GM19455 (cell line): Measurements from ENCODE around the gene LRP2.
"Not testable (repeated sequence)": the region's sequence is repeated elsewhere in the genome, so short reads cannot be mapped to it uniquely, and the experiment has no call there.

Source experiments
- ATAC-seq: cut with Tn5 transposase; IDR thresholded peaks from one replicate; pipeline ENCODE4 v1.9.1; 2021; ENCODE audit not compliant: unreplicated experiment

The LRP2 gene

GRCh38 chr2:169348321-169349024 is 13.9 kb downstream of the LRP2 start:
- no peak for ATAC-seq

GRCh38 chr2:169345486-169346437 is 16.6 kb downstream of the LRP2 start:
- ATAC-seq, result no peak

GRCh38 chr2:169344736-169345485 is 17.4 kb downstream of the LRP2 start:
- no peak for ATAC-seq

- ATAC-seq, result no peak
These were observed 19.1 kb downstream of the LRP2 start for GRCh38 chr2:169343202-169343601.

GRCh38 chr2:169339657-169340056 is 22.7 kb downstream of the LRP2 start:
- ATAC-seq, result no peak

GRCh38 chr2:169336695-169337094 is 25.6 kb downstream of the LRP2 start:
- no peak for ATAC-seq

- ATAC-seq, result no peak
These were observed 31.7 kb downstream of the LRP2 start for GRCh38 chr2:169330555-169331198.

- ATAC-seq, result no peak
These were observed 32.4 kb downstream of the LRP2 start for GRCh38 chr2:169329688-169330554.

GRCh38 chr2:169328785-169329184 is 33.5 kb downstream of the LRP2 start:
- ATAC-seq, result no peak

- ATAC-seq, result not testable (repeated sequence)
These were observed 34.5 kb downstream of the LRP2 start for GRCh38 chr2:169327837-169328236.

- ATAC-seq, result not testable (repeated sequence)
These were observed 36.4 kb downstream of the LRP2 start for GRCh38 chr2:169325886-169326285.

- no peak for ATAC-seq
These were observed 37.6 kb downstream of the LRP2 start for GRCh38 chr2:169324581-169325260.

GRCh38 chr2:169323841-169324240 is 38.5 kb downstream of the LRP2 start:
- no peak for ATAC-seq

- ATAC-seq, result no peak
These were observed 41.8 kb downstream of the LRP2 start for GRCh38 chr2:169320561-169320960.

- no peak for ATAC-seq
These were observed 47.0 kb downstream of the LRP2 start for GRCh38 chr2:169315357-169315756.

- not testable (repeated sequence) for ATAC-seq
These were observed 54.0 kb downstream of the LRP2 start for GRCh38 chr2:169308349-169308748.

- not testable (repeated sequence) for ATAC-seq
These were observed 57.6 kb downstream of the LRP2 start for GRCh38 chr2:169304689-169305088.

- ATAC-seq, result no peak
These were observed 58.6 kb downstream of the LRP2 start for GRCh38 chr2:169303579-169304305.

- ATAC-seq, result no peak
These were observed 60.0 kb downstream of the LRP2 start for GRCh38 chr2:169302364-169302763.
